K562 (cell line): ENCODE measurements around the gene METTL25B. TPM values are rescaled to one million over a fixed set of nuclear protein-coding genes. Genes with fewer than 3 reads are reported as not detected.
A peak's percentile ranks its signal among the peaks of the same experiment; 100 is the strongest.

ENCODE experiments used
- BACH1 ChIP-seq: fragments of 200-800 bp; sonication (Bioruptor generic); IDR thresholded peaks from 2 replicates; pipeline ENCODE4 v1.6.1; 2016; ENCODE audit warnings: missing genetic modification characterization, missing compliant biosample characterization
- BRD4 ChIP-seq: fragments of 200-600 bp; sonication (generic); IDR thresholded peaks from 2 replicates; pipeline ENCODE4 v1.6.1; 2017; ENCODE audit warnings: inconsistent platforms
- CBFA2T3 ChIP-seq: fragments of 450-650 bp; IDR thresholded peaks from 2 replicates; pipeline ENCODE4 v1.6.1; 2017
- CHCHD3 ChIP-seq: fragments of 250-450 bp; sonication (Bioruptor Pico); IDR thresholded peaks from 2 replicates; pipeline ENCODE4 v2.1.2; 2022; ENCODE audit warnings: mild to moderate bottlenecking
- HNRNPH1 ChIP-seq: fragments of 200-400 bp; formaldehyde crosslinking; optimal IDR thresholded peaks from 2 replicates; pipeline ENCODE3; 2017; ENCODE audit warnings: low read depth, mild to moderate bottlenecking, low read length, moderate library complexity
- KLF6 ChIP-seq: fragments of 250-450 bp; sonication (Bioruptor Pico); IDR thresholded peaks from 2 replicates; pipeline ENCODE4 v1.4.0; 2020; ENCODE audit warnings: mild to moderate bottlenecking, moderate library complexity, borderline replicate concordance
- MAZ ChIP-seq, 2 experiments: fragments of 450-650 bp in 1 of 2; sonication (generic) in 1 of 2; formaldehyde crosslinking; IDR thresholded peaks in 1 of 2; conservative IDR thresholded peaks in 1 of 2; 2 replicates each; pipeline versions ENCODE4 v1.4.0 to v1.5.0; 2020; ENCODE audit warnings: mild to moderate bottlenecking in 1 of 2, missing genetic modification reagents in 1 of 2
- MEF2D ChIP-seq: conservative IDR thresholded peaks from 2 replicates; pipeline ENCODE4 v1.6.1; 2016; ENCODE audit warnings: low read depth, missing genetic modification characterization, missing compliant biosample characterization
- NR4A1 ChIP-seq, 2 experiments: fragments of 250-450 bp in 1 of 2; fragments of 450-650 bp in 1 of 2; sonication (Bioruptor Pico) in 1 of 2; IDR thresholded peaks; 2 replicates each; pipeline versions ENCODE4 v1.4.0 to v1.6.1; 2016 to 2020; ENCODE audit warnings: mild to moderate bottlenecking in 2 of 2, missing compliant biosample characterization in 1 of 2, missing genetic modification characterization in 1 of 2, moderate library complexity in 1 of 2
- PHTF2 ChIP-seq: fragments of 250-450 bp; sonication (Bioruptor Pico); IDR thresholded peaks from 2 replicates; pipeline ENCODE4 v1.5.0; 2021; ENCODE audit warnings: mild to moderate bottlenecking
- POLR2AphosphoS5 ChIP-seq: IDR thresholded peaks from 2 replicates; pipeline ENCODE4 v1.6.1; 2011; ENCODE audit warnings: mild to moderate bottlenecking, low read depth, low read length, moderate library complexity; ENCODE audit not compliant: control insufficient read depth, insufficient read depth
- RBM34 ChIP-seq: fragments of 200-400 bp; formaldehyde crosslinking; IDR thresholded peaks from 2 replicates; pipeline ENCODE4 v1.6.1; 2018; ENCODE audit warnings: low read length, borderline replicate concordance; ENCODE audit not compliant: insufficient read depth
- SMARCE1 ChIP-seq: fragments of 450-650 bp; IDR thresholded peaks from 2 replicates; pipeline ENCODE4 v1.7.1; 2016; ENCODE audit warnings: mild to moderate bottlenecking
- TBP ChIP-seq: optimal IDR thresholded peaks from 2 replicates; pipeline ENCODE3; 2011; ENCODE audit warnings: low read depth, low read length, improper control_type of control experiment
- ZBTB9 ChIP-seq: fragments of 450-650 bp; formaldehyde crosslinking; IDR thresholded peaks from 2 replicates; pipeline ENCODE4 v1.4.0; 2020; ENCODE audit warnings: mild to moderate bottlenecking, moderate library complexity
- ZNF175 ChIP-seq: fragments of 200-800 bp; sonication (Bioruptor generic); IDR thresholded peaks from 2 replicates; pipeline ENCODE4 v1.6.1; 2016; ENCODE audit warnings: low read depth, mild to moderate bottlenecking, missing genetic modification characterization, missing compliant biosample characterization
- ZNF79 ChIP-seq: fragments of 250-450 bp; sonication (Bioruptor Pico); IDR thresholded peaks from 2 replicates; pipeline ENCODE4 v1.4.0; 2020; ENCODE audit warnings: low read depth, mild to moderate bottlenecking, moderate library complexity
- polyA plus RNA-seq, 8 experiments: library from polyadenylated mRNA; depleted of rRNA in 4 of 8; stranded (reverse) in 5 of 8; unstranded in 3 of 8; fragments of >200 nt; fragmentation: Nextera tagmentation in 2 of 8; fragmentation: Illumina TruSeq in 1 of 8; extraction: Ambion mirVana in 2 of 8; extraction: Trizol in 1 of 8; gene quantifications; 2 replicates each; pipeline versions ENCODE4 v1.2.1 to v1.2.3, GENCODE V29; 2011 to 2014; ENCODE audit warnings: inconsistent platforms in 1 of 8, missing spikeins in 1 of 8
- total RNA-seq, 7 experiments: library from RNA; depleted of rRNA in 6 of 7; stranded (reverse); fragments of >200 nt in 6 of 7; fragmentation: Illumina TruSeq in 2 of 7; extraction: Trizol in 2 of 7; gene quantifications; 2 replicates each; pipeline versions ENCODE4 v1.2.1 to v1.2.3, GENCODE V29; 2011 to 2021; ENCODE audit warnings: low replicate concordance in 1 of 7
- TF ChIP-seq, protein P1 (sequence below), 2 experiments: IDR thresholded peaks; 2 replicates each; pipeline ENCODE4 v1.6.1; 2011; ENCODE audit warnings: borderline replicate concordance in 1 of 2, control low read depth in 1 of 2, low read depth in 1 of 2, low read length in 1 of 2, mild to moderate bottlenecking in 1 of 2, mixed read lengths in 1 of 2, moderate library complexity in 1 of 2; ENCODE audit not compliant: insufficient read depth in 1 of 2, insufficient read length in 1 of 2, poor library complexity in 1 of 2, severe bottlenecking in 1 of 2; ENCODE audit errors: extremely low read depth in 1 of 2
- TF ChIP-seq, protein P2 (sequence below): fragments of 450-650 bp; conservative IDR thresholded peaks from 2 replicates; pipeline ENCODE4 v1.6.1; 2016; ENCODE audit warnings: missing genetic modification characterization, low read depth, mild to moderate bottlenecking, missing compliant biosample characterization, moderate library complexity
- TF ChIP-seq, protein P3 (sequence below): sonication (generic); formaldehyde crosslinking; IDR thresholded peaks from 2 replicates; pipeline ENCODE4 v1.8.0; 2022; ENCODE audit warnings: mild to moderate bottlenecking, missing genetic modification reagents
- TF ChIP-seq, protein P4 (sequence below), 2 experiments: fragments of 450-650 bp in 1 of 2; sonication (generic) in 1 of 2; formaldehyde crosslinking in 1 of 2; IDR thresholded peaks in 1 of 2; conservative IDR thresholded peaks in 1 of 2; 2 replicates each; pipeline versions ENCODE4 v1.6.1 to v1.8.1; 2016 to 2023; ENCODE audit warnings: mild to moderate bottlenecking in 2 of 2, moderate library complexity in 2 of 2, inconsistent platforms in 1 of 2, missing genetic modification reagents in 1 of 2

The METTL25B gene
- total and polyA plus RNA-seq, 9 of the 15 experiments (the other 6 are each of a cell fraction or from before 2014, with no cell fraction given): 7.7 to 48.3 (median 33.1) TPM

DNA sequence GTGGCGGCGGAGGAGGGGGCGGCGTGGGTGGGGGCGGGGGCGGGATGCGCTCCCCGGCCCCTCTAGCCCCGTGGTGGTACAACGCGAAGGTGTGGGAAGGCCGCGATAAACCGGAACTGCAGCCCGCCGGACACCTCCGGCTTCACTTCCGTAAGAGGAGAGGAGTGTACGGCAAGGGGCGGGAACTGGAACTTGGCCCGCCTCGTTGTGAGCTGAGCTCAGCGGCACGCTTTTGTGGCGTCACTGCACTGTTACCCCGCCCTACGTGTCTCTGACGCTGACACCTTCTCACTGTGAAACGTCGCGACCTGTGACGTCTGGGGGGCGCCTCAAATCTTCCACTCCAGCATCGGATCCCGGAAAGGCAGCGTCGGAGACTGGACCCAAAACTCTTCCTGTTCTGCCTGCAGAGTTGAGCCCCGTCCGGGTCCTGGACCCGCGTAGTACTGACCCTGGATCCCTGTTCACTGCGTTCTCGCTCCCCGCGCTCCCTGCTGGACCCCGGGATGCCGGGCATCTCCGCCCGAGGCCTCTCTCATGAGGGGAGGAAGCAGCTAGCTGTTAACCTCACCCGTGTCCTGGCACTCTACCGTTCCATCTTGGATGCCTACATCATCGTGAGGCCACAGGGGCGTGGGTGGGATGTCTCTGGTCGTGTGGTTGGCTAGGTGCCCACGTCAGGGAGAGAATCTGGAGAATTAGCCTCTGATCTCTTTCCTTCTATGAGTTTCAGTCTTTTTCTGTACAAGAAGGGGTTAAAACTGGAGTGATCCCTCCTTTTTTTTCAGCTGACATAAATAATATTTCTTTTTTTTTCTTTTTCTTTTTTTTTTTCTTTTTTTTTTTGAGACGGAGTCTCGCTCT lies 562 bp downstream of the METTL25B start, which contains the start of gene ISG20L2 (continued):
- TF ChIP-seq PHTF2 (CRISPR knock-in tag): no peak
- TF ChIP-seq MAZ (CRISPR knock-in tag; conservative IDR thresholded peaks at IDR 0.05 in 1 of 2, IDR thresholded peaks at IDR 0.05 in 1 of 2): peak; percentile 61 to 81
- TF ChIP-seq NR4A1 (CRISPR knock-in tag; IDR thresholded peaks at IDR 0.05): no peak
- TF ChIP-seq NR4A1 (tag; IDR thresholded peaks at IDR 0.05): no peak
- TF ChIP-seq SMARCE1: 0 out of 2 replicates have a peak, but pooled peaks have one; percentile 53
- TF ChIP-seq CBFA2T3: no peak
- TF ChIP-seq, protein P1, sequence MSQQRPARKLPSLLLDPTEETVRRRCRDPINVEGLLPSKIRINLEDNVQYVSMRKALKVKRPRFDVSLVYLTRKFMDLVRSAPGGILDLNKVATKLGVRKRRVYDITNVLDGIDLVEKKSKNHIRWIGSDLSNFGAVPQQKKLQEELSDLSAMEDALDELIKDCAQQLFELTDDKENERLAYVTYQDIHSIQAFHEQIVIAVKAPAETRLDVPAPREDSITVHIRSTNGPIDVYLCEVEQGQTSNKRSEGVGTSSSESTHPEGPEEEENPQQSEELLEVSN (IDR thresholded peaks at IDR 0.05; ENCODE audit: borderline replicate concordance in 1 of 2, extremely low read depth in 1 of 2, insufficient read depth in 1 of 2, insufficient read length in 1 of 2, low read depth in 1 of 2, low read length in 1 of 2, poor library complexity in 1 of 2, severe bottlenecking in 1 of 2): peak in 1 of 2 experiments; percentile 19
- TF ChIP-seq BACH1 (tag): no peak
- TF ChIP-seq, protein P2, sequence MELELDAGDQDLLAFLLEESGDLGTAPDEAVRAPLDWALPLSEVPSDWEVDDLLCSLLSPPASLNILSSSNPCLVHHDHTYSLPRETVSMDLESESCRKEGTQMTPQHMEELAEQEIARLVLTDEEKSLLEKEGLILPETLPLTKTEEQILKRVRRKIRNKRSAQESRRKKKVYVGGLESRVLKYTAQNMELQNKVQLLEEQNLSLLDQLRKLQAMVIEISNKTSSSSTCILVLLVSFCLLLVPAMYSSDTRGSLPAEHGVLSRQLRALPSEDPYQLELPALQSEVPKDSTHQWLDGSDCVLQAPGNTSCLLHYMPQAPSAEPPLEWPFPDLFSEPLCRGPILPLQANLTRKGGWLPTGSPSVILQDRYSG (tag): no peak
- TF ChIP-seq HNRNPH1: no peak
- TF ChIP-seq, protein P3, sequence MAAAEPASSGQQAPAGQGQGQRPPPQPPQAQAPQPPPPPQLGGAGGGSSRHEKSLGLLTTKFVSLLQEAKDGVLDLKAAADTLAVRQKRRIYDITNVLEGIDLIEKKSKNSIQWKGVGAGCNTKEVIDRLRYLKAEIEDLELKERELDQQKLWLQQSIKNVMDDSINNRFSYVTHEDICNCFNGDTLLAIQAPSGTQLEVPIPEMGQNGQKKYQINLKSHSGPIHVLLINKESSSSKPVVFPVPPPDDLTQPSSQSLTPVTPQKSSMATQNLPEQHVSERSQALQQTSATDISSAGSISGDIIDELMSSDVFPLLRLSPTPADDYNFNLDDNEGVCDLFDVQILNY (CRISPR knock-in tag): no peak
- no peak for TF ChIP-seq ZNF175 (CRISPR knock-in tag)
- no peak for TF ChIP-seq RBM34
- no peak for TF ChIP-seq BRD4
- TF ChIP-seq CHCHD3 (CRISPR knock-in tag): no peak
- TF ChIP-seq ZBTB9 (CRISPR knock-in tag): no peak
- TF ChIP-seq, protein P4, sequence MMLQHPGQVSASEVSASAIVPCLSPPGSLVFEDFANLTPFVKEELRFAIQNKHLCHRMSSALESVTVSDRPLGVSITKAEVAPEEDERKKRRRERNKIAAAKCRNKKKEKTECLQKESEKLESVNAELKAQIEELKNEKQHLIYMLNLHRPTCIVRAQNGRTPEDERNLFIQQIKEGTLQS (IDR thresholded peaks at IDR 0.05): peak; percentile 67
- TF ChIP-seq, protein P4 (CRISPR knock-in tag; conservative IDR thresholded peaks at IDR 0.05): peak; percentile 62; the same call in 1 of the 2 replicates
- no peak for TF ChIP-seq KLF6 (CRISPR knock-in tag)
- TF ChIP-seq MEF2D: no peak
- TF ChIP-seq POLR2AphosphoS5: peak; percentile 52
- no peak for TF ChIP-seq TBP
- TF ChIP-seq ZNF79 (CRISPR knock-in tag): no peak
